Activated CD8-positive, alpha-beta memory T cell treated with anti-CD3 and anti-CD28 coated beads, Interleukin-2, amount 10 ng/mL, durations not matched to agents 7 days and 5 days (primary cell): ENCODE results near the gene ARL4D. TPM values are rescaled to one million over a fixed set of nuclear protein-coding genes. Genes with fewer than 3 reads are reported as not detected.
"Not testable (repeated sequence)": the region's sequence is repeated elsewhere in the genome, so short reads cannot be mapped to it uniquely, and the experiment has no call there.

Experiments used
- ATAC-seq: fragments of 150-1000 bp; cut with Tn5 transposase; one replicate; pipeline ENCODE4 v1.10.0; 2021; ENCODE audit warnings: moderate library complexity
- CTCF ChIA-PET: fragments of 350-600 bp; sonication (Branson Sonifier 250); formaldehyde crosslinking; loops from one replicate; lab custom pipeline; 2021; ENCODE audit warnings: antibody characterized with exemption; lab: Charles Lee
- DNase-seq: peaks from one replicate; pipeline ENCODE4 v3.0.0-alpha.2; 2020
- H3K27ac Mint-ChIP-seq: one replicate; pipeline ENCODE4 v1.8.0; 2021; ENCODE audit warnings: mild to moderate bottlenecking, mixed read lengths
- H3K27me3 Mint-ChIP-seq: one replicate; pipeline ENCODE4 v1.8.0; 2021; ENCODE audit warnings: mixed read lengths
- H3K36me3 Mint-ChIP-seq: one replicate; pipeline ENCODE4 v1.8.0; 2021; ENCODE audit warnings: mild to moderate bottlenecking, mixed read lengths
- H3K4me1 Mint-ChIP-seq: one replicate; pipeline ENCODE4 v1.8.0; 2021; ENCODE audit warnings: mixed read lengths
- H3K4me3 Mint-ChIP-seq: one replicate; pipeline ENCODE4 v1.8.0; 2021; ENCODE audit warnings: mild to moderate bottlenecking, moderate library complexity, mixed read lengths
- H3K9me3 Mint-ChIP-seq: one replicate; pipeline ENCODE4 v1.8.0; 2022; ENCODE audit warnings: low read depth, mixed read lengths
- total RNA-seq, 2 experiments: library from RNA; stranded (reverse); gene quantifications; one replicate each; pipeline ENCODE4 v1.2.3, GENCODE V29; 2021

The ARL4D gene
- total RNA-seq, 2 experiments from 2014 or later = 2.5 to 3.2 TPM

- no peaks in the 10 kb centered on the region for H3K36me3 Mint-ChIP-seq
- no peaks in the 10 kb centered on the region for H3K9me3 Mint-ChIP-seq
- ATAC-seq (no peak), DNase-seq (no peak)
- H3K27ac Mint-ChIP-seq = no peak overlapping the region
- CTCF ChIA-PET = interaction anchor here (0.6 to 2.0 kb wide), 3 partner anchors 12 to 132 kb away, joined by 3 to 4 read pairs (median 4); no protein-coding TSS in a partner anchor
- H3K27me3 Mint-ChIP-seq = peaks cover 10% of the 10 kb centered on the region
- no peak overlapping the region for H3K4me3 Mint-ChIP-seq
- H3K4me1 Mint-ChIP-seq = peaks cover 3% of the 10 kb centered on the region
Measured at GRCh38 chr17:43405861-43406260, 7.1 kb downstream of the ARL4D start.

GRCh38 chr17:43406676-43407645, 8.2 kb downstream of the ARL4D start:
- H3K4me1 Mint-ChIP-seq = peaks cover 3% of the 10 kb centered on the region
- ATAC-seq = no peak
- peaks cover 13% of the 10 kb centered on the region for H3K27me3 Mint-ChIP-seq
- CTCF ChIA-PET = interaction anchor here (0.7 to 1.7 kb wide), 3 partner anchors 13 to 76 kb away, joined by 4 to 6 read pairs (median 4); no protein-coding TSS in a partner anchor
- no peak overlapping the region for H3K27ac Mint-ChIP-seq
- no peaks in the 10 kb centered on the region for H3K9me3 Mint-ChIP-seq
- H3K36me3 Mint-ChIP-seq = no peaks in the 10 kb centered on the region
- DNase-seq = no peak
- H3K4me3 Mint-ChIP-seq = no peak overlapping the region

GRCh38 chr17:43409131-43409530, 10.3 kb downstream of the ARL4D start:
- no peaks in the 10 kb centered on the region for H3K9me3 Mint-ChIP-seq
- no peak for DNase-seq
- CTCF ChIA-PET = interaction anchor here (1.4 kb wide), 1 partner anchor 74 kb away, joined by 4 read pairs; no protein-coding TSS in a partner anchor
- H3K27me3 Mint-ChIP-seq = peaks cover 13% of the 10 kb centered on the region
- no peak overlapping the region for H3K27ac Mint-ChIP-seq
- H3K4me1 Mint-ChIP-seq = peaks cover 3% of the 10 kb centered on the region
- no peak for ATAC-seq
- H3K4me3 Mint-ChIP-seq = no peak overlapping the region
- no peaks in the 10 kb centered on the region for H3K36me3 Mint-ChIP-seq

- H3K27me3 Mint-ChIP-seq = peaks cover 21% of the 10 kb centered on the region
- ATAC-seq (peak; percentile 33), DNase-seq (no peak)
- H3K4me3 Mint-ChIP-seq = no peak overlapping the region
- CTCF ChIA-PET = interaction anchor here (1.2 to 2.1 kb wide), 3 partner anchors 12 to 72 kb away, joined by 4 to 8 read pairs (median 6); partner anchors contain the start of gene ARL4D
- H3K4me1 Mint-ChIP-seq = peaks cover 3% of the 10 kb centered on the region
- H3K27ac Mint-ChIP-seq = no peak overlapping the region
- H3K36me3 Mint-ChIP-seq = no peaks in the 10 kb centered on the region
- no peaks in the 10 kb centered on the region for H3K9me3 Mint-ChIP-seq
Measured at GRCh38 chr17:43410557-43411368, 12.0 kb downstream of the ARL4D start.

GRCh38 chr17:43411369-43411677, 12.5 kb downstream of the ARL4D start:
- CTCF ChIA-PET = interaction anchor here (2.1 kb wide), 1 partner anchor 12 kb away, joined by 8 read pairs; the partner anchor contains the start of gene ARL4D
- DNase-seq = no peak
- H3K27me3 Mint-ChIP-seq = peaks cover 21% of the 10 kb centered on the region
- H3K27ac Mint-ChIP-seq = no peak overlapping the region
- no peaks in the 10 kb centered on the region for H3K36me3 Mint-ChIP-seq
- no peaks in the 10 kb centered on the region for H3K9me3 Mint-ChIP-seq
- ATAC-seq = no peak
- no peak overlapping the region for H3K4me3 Mint-ChIP-seq
- H3K4me1 Mint-ChIP-seq = peaks cover 3% of the 10 kb centered on the region

GRCh38 chr17:43411749-43412148, 13.0 kb downstream of the ARL4D start:
- Mint-ChIP-seq H3K4me3 (no peak overlapping the region), H3K36me3 (no peaks in the 10 kb centered on the region), H3K9me3 (no peaks in the 10 kb centered on the region), H3K27me3 (peaks cover 24% of the 10 kb centered on the region), H3K4me1 (peaks cover 3% of the 10 kb centered on the region), H3K27ac (no peak overlapping the region)
- ATAC-seq = no peak
- no peak for DNase-seq
- CTCF ChIA-PET = interaction anchor here (2.1 kb wide), 1 partner anchor 13 kb away, joined by 8 read pairs; the partner anchor contains the start of gene ARL4D

GRCh38 chr17:43412166-43412565, 13.4 kb downstream of the ARL4D start:
- Mint-ChIP-seq H3K27me3 (peaks cover 26% of the 10 kb centered on the region), H3K36me3 (no peaks in the 10 kb centered on the region), H3K9me3 (no peaks in the 10 kb centered on the region), H3K4me1 (peaks cover 3% of the 10 kb centered on the region), H3K4me3 (no peak overlapping the region), H3K27ac (no peak overlapping the region)
- DNase-seq = no peak
- CTCF ChIA-PET = no interaction called here
- no peak for ATAC-seq

- CTCF ChIA-PET = interaction anchor here (1.1 to 1.8 kb wide), 2 partner anchors 18 to 67 kb away, joined by 3 to 4 read pairs; partner anchors contain the start of genes ARL4D and DHX8
- no peak for ATAC-seq
- H3K27ac Mint-ChIP-seq = no peak overlapping the region
- DNase-seq = no peak
- no peaks in the 10 kb centered on the region for H3K36me3 Mint-ChIP-seq
- H3K4me3 Mint-ChIP-seq = no peak overlapping the region
- peaks cover 26% of the 10 kb centered on the region for H3K27me3 Mint-ChIP-seq
- H3K4me1 Mint-ChIP-seq = no peaks in the 10 kb centered on the region
- H3K9me3 Mint-ChIP-seq = no peaks in the 10 kb centered on the region
Measured at GRCh38 chr17:43416998-43417890, 18.5 kb downstream of the ARL4D start.

DNA sequence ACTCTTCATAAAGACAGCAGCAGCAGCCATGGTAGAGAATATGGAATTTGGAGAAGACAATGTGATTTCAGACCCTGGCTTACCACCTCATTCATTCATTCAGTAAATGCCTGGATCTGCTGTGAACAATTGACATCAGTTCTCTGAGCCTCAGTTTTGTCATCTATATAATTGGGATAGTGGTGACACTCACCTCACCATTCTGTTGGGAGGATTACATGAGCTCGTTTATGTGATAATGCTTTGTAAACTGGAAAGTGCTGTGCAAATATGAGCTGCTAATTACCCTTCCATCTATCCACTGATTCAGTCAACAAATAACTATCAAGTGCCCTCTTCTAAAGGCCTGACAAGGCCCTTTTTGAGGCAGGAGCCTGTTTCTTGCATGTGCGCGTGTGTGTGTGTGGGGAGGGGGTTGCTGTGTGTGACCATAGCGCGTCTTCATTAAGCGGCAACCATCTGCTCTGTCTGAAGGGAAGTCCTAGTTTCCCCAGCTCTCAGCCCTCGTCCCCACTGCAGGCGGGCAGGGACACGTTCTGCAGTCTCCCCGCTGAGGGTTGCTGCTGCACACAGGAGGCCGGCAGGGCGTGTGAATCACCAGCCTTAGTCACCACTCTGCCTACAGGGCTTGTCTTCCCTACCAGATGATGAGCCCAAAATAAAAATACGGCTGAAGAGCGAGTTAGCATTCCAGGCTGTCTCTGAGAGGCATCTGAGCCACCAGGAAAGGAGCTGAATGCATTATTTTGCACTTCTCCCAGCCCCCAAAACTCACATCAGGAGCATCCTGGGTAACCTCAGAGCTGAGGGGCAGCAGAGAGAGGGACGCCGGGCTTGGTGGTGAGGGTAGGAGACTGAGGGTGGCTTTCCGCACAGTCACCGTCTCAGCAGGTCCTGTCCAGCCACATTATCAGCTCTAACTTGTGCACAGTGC, 19.9 kb downstream of the ARL4D start:
- Mint-ChIP-seq H3K36me3 (no peaks in the 10 kb centered on the region), H3K27me3 (peaks cover 28% of the 10 kb centered on the region), H3K27ac (no peak overlapping the region), H3K4me1 (no peaks in the 10 kb centered on the region), H3K4me3 (no peak overlapping the region), H3K9me3 (no peaks in the 10 kb centered on the region)
- DNase-seq (no peak), ATAC-seq (no peak)
- CTCF ChIA-PET = interaction anchor here (1.1 to 1.8 kb wide), 2 partner anchors 19 to 65 kb away, joined by 3 to 4 read pairs; partner anchors contain the start of genes ARL4D and DHX8

DNA sequence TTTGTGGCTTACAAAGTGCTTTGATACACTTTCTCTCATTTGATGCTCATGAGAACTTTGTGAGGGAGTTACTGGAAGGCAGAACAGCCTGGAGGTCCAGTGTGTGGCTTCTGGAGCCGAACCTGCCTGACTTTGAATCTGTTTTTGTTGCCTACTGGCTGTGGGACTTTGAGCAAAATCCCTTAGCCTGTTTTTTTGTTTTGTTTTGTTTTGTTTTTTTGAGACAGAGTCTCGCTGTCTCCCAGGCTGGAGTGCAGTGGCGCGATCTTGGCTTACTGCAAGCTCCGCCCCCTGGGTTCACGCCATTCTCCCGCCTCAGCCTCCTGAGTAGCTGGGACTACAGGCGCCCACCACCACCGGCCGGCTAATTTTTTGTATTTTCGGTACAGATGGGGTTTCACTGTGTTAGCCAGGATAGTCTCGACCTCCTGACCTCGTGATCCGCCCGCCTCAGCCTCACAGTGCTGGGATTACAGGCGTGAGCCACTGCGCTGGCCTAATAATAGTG, 20.6 kb downstream of the ARL4D start:
- H3K27ac Mint-ChIP-seq, H3K4me3 Mint-ChIP-seq, H3K4me1 Mint-ChIP-seq, CTCF ChIA-PET, H3K9me3 Mint-ChIP-seq, H3K36me3 Mint-ChIP-seq, DNase-seq, ATAC-seq: not testable (repeated sequence)
- H3K27me3 Mint-ChIP-seq = peaks cover 27% of the 10 kb centered on the region

GRCh38 chr17:43423777-43424455, 25.1 kb downstream of the ARL4D start:
- H3K27me3 Mint-ChIP-seq = peaks cover 11% of the 10 kb centered on the region
- H3K27ac Mint-ChIP-seq = no peak overlapping the region
- DNase-seq (no peak), ATAC-seq (no peak)
- CTCF ChIA-PET = interaction anchor here (0.7 to 1.7 kb wide), 3 partner anchors 25 to 60 kb away, joined by 4 to 7 read pairs (median 6); partner anchors contain the start of genes ARL4D and DHX8
- H3K36me3 Mint-ChIP-seq = no peaks in the 10 kb centered on the region
- H3K4me3 Mint-ChIP-seq = no peak overlapping the region
- no peaks in the 10 kb centered on the region for H3K9me3 Mint-ChIP-seq
- H3K4me1 Mint-ChIP-seq = no peaks in the 10 kb centered on the region
